HEK293 (cell line): ENCODE results near the gene KIAA0513.

Experiments
- CTCF ChIA-PET: fragments of 350-600 bp; formaldehyde crosslinking; extraction: SDS; loops from one replicate; lab custom pipeline; 2021; ENCODE audit warnings: antibody characterized with exemption; lab: Yijun Ruan, JAX
- POLR2A ChIA-PET: fragments of 300-600 bp; formaldehyde crosslinking; extraction: SDS; loops from one replicate; lab custom pipeline; 2020; ENCODE audit warnings: antibody characterized with exemption, inconsistent platforms; lab: Yijun Ruan, JAX
- H3K27ac ChIP-seq: fragments of 200-500 bp; sonication (Bioruptor generic); 2 replicates; pipeline ENCODE4 v1.5.1; 2014; ENCODE audit warnings: low read depth, low read length, control low read depth, inconsistent platforms; ENCODE audit errors: extremely low read depth
- H3K36me3 ChIP-seq, 2 experiments: fragments of 200-500 bp in 1 of 2; sonication (Bioruptor generic) in 1 of 2; 1 replicate in 1 of 2; 2 replicates in 1 of 2; pipeline ENCODE4 v1.5.1; 2014 to 2017; ENCODE audit warnings: inconsistent platforms in 2 of 2, low read length in 2 of 2; ENCODE audit not compliant: control insufficient read depth in 2 of 2, insufficient read depth in 1 of 2
- H3K4me1 ChIP-seq: fragments of 200-500 bp; sonication (Bioruptor generic); 2 replicates; pipeline ENCODE4 v1.5.1; 2014; ENCODE audit warnings: mild to moderate bottlenecking, low read length, inconsistent platforms; ENCODE audit not compliant: control insufficient read depth, insufficient read depth
- H3K4me3 ChIP-seq: 2 replicates; pipeline ENCODE4 v1.5.1; 2011; ENCODE audit warnings: low read depth, mild to moderate bottlenecking, control low read depth, low read length, moderate library complexity
- H3K9me3 ChIP-seq: fragments of 200-500 bp; sonication (Bioruptor generic); 2 replicates; pipeline ENCODE4 v1.5.1; 2014; ENCODE audit warnings: low read depth, low read length, inconsistent platforms; ENCODE audit not compliant: control insufficient read depth, insufficient read depth
- GLI2 ChIP-seq: fragments of 450-650 bp; formaldehyde crosslinking; IDR thresholded peaks from 2 replicates; pipeline ENCODE4; 2017; ENCODE audit warnings: missing biosample characterization, missing genetic modification characterization, low read depth, borderline replicate concordance
- HOXC10 ChIP-seq: sonication (generic); formaldehyde crosslinking; IDR thresholded peaks from 2 replicates; pipeline ENCODE4 v1.8.1; 2023; ENCODE audit warnings: mild to moderate bottlenecking, missing genetic modification reagents
- KLF10 ChIP-seq: fragments of 450-650 bp; IDR thresholded peaks from 2 replicates; pipeline ENCODE4 v1.5.1; 2018; ENCODE audit warnings: missing biosample characterization, mild to moderate bottlenecking, missing genetic modification characterization
- OVOL3 ChIP-seq: fragments of 450-650 bp; formaldehyde crosslinking; IDR thresholded peaks from 2 replicates; pipeline ENCODE4 v1.5.1; 2016; ENCODE audit warnings: missing biosample characterization, missing genetic modification characterization
- RBAK ChIP-seq: fragments of 450-650 bp; formaldehyde crosslinking; IDR thresholded peaks from 2 replicates; pipeline ENCODE4 v1.5.1; 2016; ENCODE audit warnings: missing biosample characterization, missing genetic modification characterization
- ZBTB17 ChIP-seq: fragments of 450-650 bp; formaldehyde crosslinking; IDR thresholded peaks from 2 replicates; pipeline ENCODE4 v1.5.1; 2016; ENCODE audit warnings: missing biosample characterization, missing genetic modification characterization
- ZNF211 ChIP-seq: fragments of 450-650 bp; formaldehyde crosslinking; IDR thresholded peaks from 2 replicates; pipeline ENCODE4 v1.5.1; 2016; ENCODE audit warnings: low read depth, missing biosample characterization, missing genetic modification characterization
- ZNF24 ChIP-seq: fragments of 450-650 bp; formaldehyde crosslinking; IDR thresholded peaks from 2 replicates; pipeline ENCODE4 v1.5.1; 2016; ENCODE audit warnings: missing biosample characterization, missing genetic modification characterization
- ZNF311 ChIP-seq: fragments of 450-650 bp; formaldehyde crosslinking; IDR thresholded peaks from 2 replicates; pipeline ENCODE4 v1.5.1; 2017; ENCODE audit warnings: missing biosample characterization, missing genetic modification characterization, borderline replicate concordance
- ZNF529 ChIP-seq: fragments of 450-650 bp; formaldehyde crosslinking; IDR thresholded peaks from 2 replicates; pipeline ENCODE4 v1.5.1; 2017; ENCODE audit warnings: missing genetic modification characterization, missing biosample characterization; ENCODE audit not compliant: insufficient replicate concordance
- ZNF544 ChIP-seq: fragments of 450-650 bp; formaldehyde crosslinking; IDR thresholded peaks from 2 replicates; pipeline ENCODE4 v1.5.0; 2017; ENCODE audit warnings: missing biosample characterization, missing genetic modification characterization
- ZNF558 ChIP-seq: fragments of 450-650 bp; formaldehyde crosslinking; IDR thresholded peaks from 2 replicates; pipeline ENCODE4 v1.5.1; 2016; ENCODE audit warnings: missing biosample characterization, missing genetic modification characterization
- ZNF629 ChIP-seq: fragments of 450-650 bp; formaldehyde crosslinking; IDR thresholded peaks from 2 replicates; pipeline ENCODE4 v1.5.1; 2017; ENCODE audit warnings: missing biosample characterization, missing genetic modification characterization
- ZNF701 ChIP-seq: fragments of 450-650 bp; formaldehyde crosslinking; IDR thresholded peaks from 2 replicates; pipeline ENCODE4 v1.5.1; 2016; ENCODE audit warnings: missing biosample characterization, missing genetic modification characterization
- ZNF76 ChIP-seq: fragments of 450-650 bp; formaldehyde crosslinking; IDR thresholded peaks from 2 replicates; pipeline ENCODE4; 2016; ENCODE audit warnings: low read depth, missing biosample characterization, missing genetic modification characterization, borderline replicate concordance
- ZNF768 ChIP-seq: fragments of 450-650 bp; formaldehyde crosslinking; IDR thresholded peaks from 2 replicates; pipeline ENCODE4 v1.5.1; 2018; ENCODE audit warnings: missing biosample characterization, mild to moderate bottlenecking, missing genetic modification characterization
- TF ChIP-seq, protein P1 (sequence below): fragments of 450-650 bp; formaldehyde crosslinking; conservative IDR thresholded peaks from 2 replicates; pipeline ENCODE4 v1.5.1; 2016; ENCODE audit warnings: low read depth, missing biosample characterization, missing genetic modification characterization
- TF ChIP-seq, protein P2 (sequence below): fragments of 450-650 bp; formaldehyde crosslinking; IDR thresholded peaks from 2 replicates; pipeline ENCODE4 v1.5.1; 2016; ENCODE audit warnings: missing biosample characterization, missing genetic modification characterization

Gene KIAA0513

DNA sequence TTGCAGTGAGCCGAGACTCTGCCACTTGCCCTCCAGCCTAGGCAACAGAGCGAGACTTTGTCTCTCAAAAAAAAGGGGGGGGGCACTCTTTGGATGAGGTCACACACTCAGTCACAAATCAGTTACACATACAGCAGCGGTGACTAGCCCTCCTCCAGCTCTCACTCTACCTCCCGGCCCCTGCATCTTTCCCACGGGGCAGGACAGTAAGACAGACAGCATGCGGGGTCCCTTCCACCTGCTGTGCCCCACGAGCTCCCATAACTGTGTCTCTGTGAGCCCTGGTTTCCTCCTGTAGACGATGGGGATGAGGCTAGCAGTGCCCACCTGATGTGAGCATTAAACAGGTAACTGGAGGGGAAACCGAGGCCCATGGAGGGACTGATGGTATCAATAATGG is 79.5 kb downstream of the KIAA0513 start:
- ChIA-PET CTCF (interaction anchor here (0.5 kb wide), 1 partner anchor 127 kb away, joined by 3 read pairs; no protein-coding TSS in a partner anchor), POLR2A (no interaction called here)
- H3K4me1 ChIP-seq: no peaks in the 10 kb centered on the region

DNA sequence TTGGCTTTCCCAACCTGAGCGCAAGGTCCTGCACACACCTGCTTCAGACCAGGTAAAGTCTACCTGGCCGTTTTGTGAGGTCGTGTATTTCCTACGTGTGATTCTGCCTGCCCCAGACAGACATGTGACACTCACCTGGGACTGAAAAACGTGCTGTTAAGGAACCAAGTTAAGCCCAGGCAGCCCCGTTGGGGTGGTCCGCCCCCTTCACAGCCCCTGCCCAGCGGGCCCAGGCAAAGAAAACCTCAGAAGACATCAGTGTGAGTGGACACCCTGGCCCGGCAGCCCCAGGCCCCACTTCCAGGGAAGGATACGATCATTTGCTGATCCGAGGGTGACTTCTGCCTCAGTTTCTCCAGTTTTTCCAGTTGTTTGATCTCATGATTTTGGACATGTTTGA is 79.9 kb downstream of the KIAA0513 start:
- TF ChIP-seq ZNF629 (tag by site-specific recombination): no peak
- TF ChIP-seq ZNF76 (tag by site-specific recombination): no peak
- TF ChIP-seq ZNF311 (tag by site-specific recombination): no peak
- no peak for TF ChIP-seq RBAK (tag by site-specific recombination)
- no peak for TF ChIP-seq ZNF24 (tag by site-specific recombination)
- TF ChIP-seq ZNF529 (tag by site-specific recombination): no peak
- no peak for TF ChIP-seq ZBTB17 (tag by site-specific recombination)
- TF ChIP-seq ZNF701 (tag by site-specific recombination): no peak
- no peak for TF ChIP-seq ZNF544 (tag by site-specific recombination)
- TF ChIP-seq, protein P1, sequence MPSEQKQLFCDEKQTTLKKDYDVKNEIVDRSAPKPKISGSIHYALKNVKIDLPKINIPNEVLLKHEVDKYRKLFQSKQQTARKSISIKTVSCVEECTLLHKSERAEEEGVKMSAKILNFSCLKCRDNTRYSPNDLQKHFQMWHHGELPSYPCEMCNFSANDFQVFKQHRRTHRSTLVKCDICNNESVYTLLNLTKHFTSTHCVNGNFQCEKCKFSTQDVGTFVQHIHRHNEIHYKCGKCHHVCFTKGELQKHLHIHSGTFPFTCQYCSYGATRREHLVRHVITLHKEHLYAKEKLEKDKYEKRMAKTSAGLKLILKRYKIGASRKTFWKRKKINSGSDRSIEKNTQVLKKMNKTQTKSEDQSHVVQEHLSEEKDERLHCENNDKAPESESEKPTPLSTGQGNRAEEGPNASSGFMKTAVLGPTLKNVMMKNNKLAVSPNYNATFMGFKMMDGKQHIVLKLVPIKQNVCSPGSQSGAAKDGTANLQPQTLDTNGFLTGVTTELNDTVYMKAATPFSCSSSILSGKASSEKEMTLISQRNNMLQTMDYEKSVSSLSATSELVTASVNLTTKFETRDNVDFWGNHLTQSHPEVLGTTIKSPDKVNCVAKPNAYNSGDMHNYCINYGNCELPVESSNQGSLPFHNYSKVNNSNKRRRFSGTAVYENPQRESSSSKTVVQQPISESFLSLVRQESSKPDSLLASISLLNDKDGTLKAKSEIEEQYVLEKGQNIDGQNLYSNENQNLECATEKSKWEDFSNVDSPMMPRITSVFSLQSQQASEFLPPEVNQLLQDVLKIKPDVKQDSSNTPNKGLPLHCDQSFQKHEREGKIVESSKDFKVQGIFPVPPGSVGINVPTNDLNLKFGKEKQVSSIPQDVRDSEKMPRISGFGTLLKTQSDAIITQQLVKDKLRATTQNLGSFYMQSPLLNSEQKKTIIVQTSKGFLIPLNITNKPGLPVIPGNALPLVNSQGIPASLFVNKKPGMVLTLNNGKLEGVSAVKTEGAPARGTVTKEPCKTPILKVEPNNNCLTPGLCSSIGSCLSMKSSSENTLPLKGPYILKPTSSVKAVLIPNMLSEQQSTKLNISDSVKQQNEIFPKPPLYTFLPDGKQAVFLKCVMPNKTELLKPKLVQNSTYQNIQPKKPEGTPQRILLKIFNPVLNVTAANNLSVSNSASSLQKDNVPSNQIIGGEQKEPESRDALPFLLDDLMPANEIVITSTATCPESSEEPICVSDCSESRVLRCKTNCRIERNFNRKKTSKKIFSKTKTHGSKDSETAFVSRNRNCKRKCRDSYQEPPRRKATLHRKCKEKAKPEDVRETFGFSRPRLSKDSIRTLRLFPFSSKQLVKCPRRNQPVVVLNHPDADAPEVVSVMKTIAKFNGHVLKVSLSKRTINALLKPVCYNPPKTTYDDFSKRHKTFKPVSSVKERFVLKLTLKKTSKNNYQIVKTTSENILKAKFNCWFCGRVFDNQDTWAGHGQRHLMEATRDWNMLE (tag by site-specific recombination): no peak
- TF ChIP-seq GLI2: no peak
- TF ChIP-seq, protein P2, sequence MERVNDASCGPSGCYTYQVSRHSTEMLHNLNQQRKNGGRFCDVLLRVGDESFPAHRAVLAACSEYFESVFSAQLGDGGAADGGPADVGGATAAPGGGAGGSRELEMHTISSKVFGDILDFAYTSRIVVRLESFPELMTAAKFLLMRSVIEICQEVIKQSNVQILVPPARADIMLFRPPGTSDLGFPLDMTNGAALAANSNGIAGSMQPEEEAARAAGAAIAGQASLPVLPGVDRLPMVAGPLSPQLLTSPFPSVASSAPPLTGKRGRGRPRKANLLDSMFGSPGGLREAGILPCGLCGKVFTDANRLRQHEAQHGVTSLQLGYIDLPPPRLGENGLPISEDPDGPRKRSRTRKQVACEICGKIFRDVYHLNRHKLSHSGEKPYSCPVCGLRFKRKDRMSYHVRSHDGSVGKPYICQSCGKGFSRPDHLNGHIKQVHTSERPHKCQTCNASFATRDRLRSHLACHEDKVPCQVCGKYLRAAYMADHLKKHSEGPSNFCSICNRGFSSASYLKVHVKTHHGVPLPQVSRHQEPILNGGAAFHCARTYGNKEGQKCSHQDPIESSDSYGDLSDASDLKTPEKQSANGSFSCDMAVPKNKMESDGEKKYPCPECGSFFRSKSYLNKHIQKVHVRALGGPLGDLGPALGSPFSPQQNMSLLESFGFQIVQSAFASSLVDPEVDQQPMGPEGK (tag by site-specific recombination): no peak
- TF ChIP-seq KLF10 (tag by site-specific recombination): no peak
- no peak for TF ChIP-seq ZNF558 (tag by site-specific recombination)
- no peak for TF ChIP-seq OVOL3 (tag by site-specific recombination)
- no peak for TF ChIP-seq ZNF211 (tag by site-specific recombination)
- no peak for TF ChIP-seq ZNF768 (tag by site-specific recombination)
- ChIA-PET POLR2A (no interaction called here), CTCF (no interaction called here)
- Histone ChIP-seq H3K9me3 (no peaks in the 10 kb centered on the region), H3K36me3 (no peaks in the 10 kb centered on the region), H3K4me1 (no peaks in the 10 kb centered on the region), H3K4me3 (no peak overlapping the region), H3K27ac (no peak overlapping the region)

More for the DNA sequence above, 79.5 kb downstream of the KIAA0513 start:
- no peak for TF ChIP-seq HOXC10 (CRISPR knock-in tag)
- H3K9me3 ChIP-seq: no peaks in the 10 kb centered on the region
- H3K4me3 ChIP-seq: no peak overlapping the region
- H3K36me3 ChIP-seq: no peaks in the 10 kb centered on the region
- H3K27ac ChIP-seq: no peak overlapping the region
